HepG2 (cell line): ENCODE data around the gene P3H3. TPM values are rescaled to one million over a fixed set of nuclear protein-coding genes. Genes with fewer than 3 reads are reported as not detected.

ENCODE experiments used
- ARNT2 ChIP-seq: sonication (generic); formaldehyde crosslinking; IDR thresholded peaks from 2 replicates; pipeline ENCODE4 v1.8.0; 2022; ENCODE audit warnings: mild to moderate bottlenecking, low read depth, missing genetic modification reagents, moderate library complexity
- ATRX ChIP-seq: sonication (generic); formaldehyde crosslinking; IDR thresholded peaks from 2 replicates; pipeline ENCODE4 v1.4.0; 2020; ENCODE audit warnings: missing genetic modification reagents, borderline replicate concordance
- BORCS8-MEF2B ChIP-seq: sonication (generic); formaldehyde crosslinking; IDR thresholded peaks from 2 replicates; pipeline ENCODE4 v1.8.0; 2022; ENCODE audit warnings: mild to moderate bottlenecking, missing genetic modification reagents
- CBX1 ChIP-seq: IDR thresholded peaks from one replicate; pipeline ENCODE4 v1.6.1; 2016; ENCODE audit warnings: antibody characterized with exemption, low read depth
- CENPT ChIP-seq: sonication (generic); formaldehyde crosslinking; IDR thresholded peaks from 2 replicates; pipeline ENCODE4 v1.8.0; 2022; ENCODE audit warnings: low read depth, mild to moderate bottlenecking, moderate library complexity, missing genetic modification reagents
- CHCHD3 ChIP-seq: sonication (generic); formaldehyde crosslinking; IDR thresholded peaks from 2 replicates; pipeline ENCODE4 v1.8.0; 2022; ENCODE audit warnings: mild to moderate bottlenecking, missing genetic modification reagents, moderate library complexity
- GTF2F1 ChIP-seq: fragments of 150-350 bp; IDR thresholded peaks from 2 replicates; pipeline ENCODE4 v1.6.1; 2014; ENCODE audit warnings: low read length
- HCFC1 ChIP-seq: fragments of 150-350 bp; IDR thresholded peaks from 2 replicates; pipeline ENCODE4 v1.6.1; 2014; ENCODE audit warnings: low read depth, low read length
- HNF4G ChIP-seq, 2 experiments: sonication (generic) in 1 of 2; formaldehyde crosslinking in 1 of 2; IDR thresholded peaks; 2 replicates each; pipeline versions ENCODE4 v1.4.0 to v1.6.1; 2011 to 2020; ENCODE audit warnings: borderline replicate concordance in 2 of 2, low read depth in 2 of 2, mild to moderate bottlenecking in 2 of 2, low read length in 1 of 2, missing genetic modification reagents in 1 of 2, moderate library complexity in 1 of 2
- HOXA5 ChIP-seq: sonication (generic); formaldehyde crosslinking; IDR thresholded peaks from 2 replicates; pipeline ENCODE4 v1.4.0; 2020; ENCODE audit warnings: missing genetic modification reagents
- JUND ChIP-seq: sonication (generic); formaldehyde crosslinking; IDR thresholded peaks from 2 replicates; pipeline ENCODE4 v1.8.0; 2022; ENCODE audit warnings: mild to moderate bottlenecking, missing genetic modification reagents
- KLF6 ChIP-seq: IDR thresholded peaks from 2 replicates; pipeline ENCODE4 v1.8.0; 2016; ENCODE audit warnings: missing biosample characterization, missing genetic modification reagents
- KMT2B ChIP-seq: IDR thresholded peaks from 2 replicates; pipeline ENCODE4 v1.6.1; 2016; ENCODE audit warnings: missing genetic modification reagents, missing compliant biosample characterization
- NPAS2 ChIP-seq: sonication (generic); formaldehyde crosslinking; IDR thresholded peaks from 2 replicates; pipeline ENCODE4 v1.8.0; 2022; ENCODE audit warnings: mild to moderate bottlenecking, missing genetic modification reagents, borderline replicate concordance
- NR2F2 ChIP-seq: IDR thresholded peaks from 2 replicates; pipeline ENCODE4 v1.6.1; 2012; ENCODE audit warnings: low read depth, inconsistent platforms, borderline replicate concordance
- PHF20 ChIP-seq: sonication (generic); formaldehyde crosslinking; IDR thresholded peaks from 2 replicates; pipeline ENCODE4 v1.5.0; 2020; ENCODE audit warnings: mild to moderate bottlenecking, missing genetic modification reagents
- ZBTB7B ChIP-seq: sonication (generic); formaldehyde crosslinking; IDR thresholded peaks from 2 replicates; pipeline ENCODE4 v1.4.0; 2020; ENCODE audit warnings: missing genetic modification reagents
- ZNF207 ChIP-seq: fragments of 450-650 bp; IDR thresholded peaks from 2 replicates; pipeline ENCODE4 v1.6.1; 2016; ENCODE audit warnings: antibody characterized with exemption, borderline replicate concordance
- ZNF264 ChIP-seq: sonication (generic); formaldehyde crosslinking; IDR thresholded peaks from 2 replicates; pipeline ENCODE4 v1.4.0; 2020; ENCODE audit warnings: missing genetic modification reagents
- ZNF335 ChIP-seq: sonication (generic); formaldehyde crosslinking; IDR thresholded peaks from 2 replicates; pipeline ENCODE4 v1.4.0; 2020; ENCODE audit warnings: missing genetic modification reagents
- ZNF558 ChIP-seq: sonication (generic); formaldehyde crosslinking; IDR thresholded peaks from 2 replicates; pipeline ENCODE4 v1.9.0; 2022; ENCODE audit warnings: mild to moderate bottlenecking, missing genetic modification reagents, borderline replicate concordance
- ZNF598 ChIP-seq: sonication (generic); formaldehyde crosslinking; IDR thresholded peaks from 2 replicates; pipeline ENCODE4 v1.5.1; 2020; ENCODE audit warnings: mild to moderate bottlenecking, missing genetic modification reagents, borderline replicate concordance
- ZNF724P ChIP-seq: sonication (generic); formaldehyde crosslinking; IDR thresholded peaks from 2 replicates; pipeline ENCODE4 v1.8.0; 2022; ENCODE audit warnings: missing genetic modification reagents, borderline replicate concordance
- ZNF747 ChIP-seq: sonication (generic); formaldehyde crosslinking; IDR thresholded peaks from 2 replicates; pipeline ENCODE4 v1.8.1; 2023; ENCODE audit warnings: missing genetic modification reagents, mild to moderate bottlenecking, borderline replicate concordance
- ZNF839 ChIP-seq: sonication (generic); formaldehyde crosslinking; IDR thresholded peaks from 2 replicates; pipeline ENCODE4 v1.4.0; 2020; ENCODE audit warnings: missing genetic modification reagents, mild to moderate bottlenecking, borderline replicate concordance
- polyA plus RNA-seq, 8 experiments: library from polyadenylated mRNA; depleted of rRNA in 3 of 8; stranded (reverse) in 7 of 8; unstranded in 1 of 8; fragments of >200 nt; fragmentation: Illumina TruSeq in 4 of 8; extraction: Trizol in 4 of 8; gene quantifications; 2 replicates each; pipeline versions ENCODE4 v1.2.1 to v1.2.3, GENCODE V29; 2011 to 2016; ENCODE audit warnings: low read depth in 4 of 8, missing spikeins in 1 of 8, mixed read lengths in 1 of 8; ENCODE audit not compliant: insufficient read depth in 1 of 8
- total RNA-seq, 5 experiments: library from RNA; depleted of rRNA; stranded (reverse); fragments of >200 nt; fragmentation: Illumina TruSeq; extraction: Trizol; gene quantifications; 2 replicates each; pipeline ENCODE4 v1.2.3, GENCODE V29; 2016; ENCODE audit warnings: low read depth in 1 of 5
- TF ChIP-seq, protein P1 (sequence below): sonication (generic); formaldehyde crosslinking; conservative IDR thresholded peaks from 2 replicates; pipeline ENCODE4 v1.5.0; 2020; ENCODE audit warnings: missing genetic modification reagents
- TF ChIP-seq, protein P2 (sequence below): fragments of 450-650 bp; IDR thresholded peaks from 2 replicates; pipeline ENCODE4 v1.6.1; 2017
- TF ChIP-seq, protein P3 (sequence below): sonication (generic); formaldehyde crosslinking; IDR thresholded peaks from 2 replicates; pipeline ENCODE4 v1.5.0; 2020; ENCODE audit warnings: missing genetic modification reagents

The P3H3 gene
- total and polyA plus RNA-seq, 2 of the 13 experiments (the other 11 are each of a cell fraction or from before 2014, with no cell fraction given) = 20.1 to 20.5 TPM

DNA sequence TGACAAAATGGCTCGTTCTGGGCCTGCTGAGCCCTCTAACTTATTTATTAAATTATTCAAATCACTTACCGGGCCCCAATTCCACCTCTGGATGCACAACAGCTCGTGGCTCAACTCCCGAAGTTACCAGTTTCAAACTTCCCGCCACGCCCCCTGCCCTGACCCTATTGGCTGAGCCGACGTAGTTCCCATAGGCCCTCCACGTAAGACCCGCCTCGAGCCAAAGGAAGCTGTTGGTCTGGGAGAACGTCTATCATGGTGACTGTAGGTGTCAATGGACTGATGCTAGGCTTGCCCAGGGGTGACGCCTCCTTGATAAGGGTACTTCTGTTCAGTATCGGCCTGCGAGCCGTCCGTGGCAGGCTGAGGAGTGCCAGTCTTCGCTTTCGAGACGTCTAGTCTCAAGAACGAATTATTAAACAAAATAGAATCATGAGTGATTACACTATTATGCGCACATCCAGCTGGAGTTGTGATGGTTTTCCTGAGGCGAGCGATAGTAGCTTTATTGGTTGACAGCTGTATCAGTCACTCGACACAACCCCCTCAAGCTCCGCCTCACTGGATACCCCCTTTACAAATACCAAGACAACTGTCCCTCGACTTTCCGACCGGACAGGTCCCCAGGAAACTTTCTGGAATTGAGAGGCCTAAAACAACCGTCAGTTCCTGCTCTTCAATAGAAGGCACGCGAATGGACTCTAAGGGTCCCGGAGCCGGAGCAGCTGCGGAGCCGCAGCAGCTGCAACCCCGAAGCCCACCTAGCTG lies 23.1 kb downstream of the P3H3 start, which contains the start of gene CDCA3 (continued):
- TF ChIP-seq CENPT (CRISPR knock-in tag) (0 out of 2 replicates have a peak, but pooled peaks have one; percentile 14), KMT2B (CRISPR knock-in tag) (no peak), PHF20 (CRISPR knock-in tag) (no peak), CHCHD3 (CRISPR knock-in tag) (0 out of 2 replicates have a peak, but pooled peaks have one; percentile 42), NPAS2 (no peak), ZNF598 (CRISPR knock-in tag) (0 out of 2 replicates have a peak, but pooled peaks have one; percentile 10), ZNF839 (no peak), ZBTB7B (peak; percentile 93), ZNF724P (CRISPR knock-in tag) (peak; percentile 78), HOXA5 (CRISPR knock-in tag) (0 out of 2 replicates have a peak, but pooled peaks have one; percentile 20), GTF2F1 (no peak), ARNT2 (CRISPR knock-in tag) (no peak), ATRX (no peak), HNF4G (IDR thresholded peaks at IDR 0.05; ENCODE audit: borderline replicate concordance, low read depth, low read length) (0 out of 2 replicates have a peak, but pooled peaks have one; percentile 9), HNF4G (CRISPR knock-in tag; IDR thresholded peaks at IDR 0.05; ENCODE audit: borderline replicate concordance, low read depth) (no peak), ZNF264 (0 out of 2 replicates have a peak, but pooled peaks have one; percentile 35), JUND (CRISPR knock-in tag) (no peak), NR2F2 (no peak), ZNF558 (CRISPR knock-in tag) (no peak), HCFC1 (no peak), ZNF335 (CRISPR knock-in tag) (no peak), KLF6 (no peak), CBX1 (peak; percentile 10), ZNF747 (no peak), ZNF207 (no peak), BORCS8-MEF2B (peak; percentile 86)
- TF ChIP-seq, protein P1, sequence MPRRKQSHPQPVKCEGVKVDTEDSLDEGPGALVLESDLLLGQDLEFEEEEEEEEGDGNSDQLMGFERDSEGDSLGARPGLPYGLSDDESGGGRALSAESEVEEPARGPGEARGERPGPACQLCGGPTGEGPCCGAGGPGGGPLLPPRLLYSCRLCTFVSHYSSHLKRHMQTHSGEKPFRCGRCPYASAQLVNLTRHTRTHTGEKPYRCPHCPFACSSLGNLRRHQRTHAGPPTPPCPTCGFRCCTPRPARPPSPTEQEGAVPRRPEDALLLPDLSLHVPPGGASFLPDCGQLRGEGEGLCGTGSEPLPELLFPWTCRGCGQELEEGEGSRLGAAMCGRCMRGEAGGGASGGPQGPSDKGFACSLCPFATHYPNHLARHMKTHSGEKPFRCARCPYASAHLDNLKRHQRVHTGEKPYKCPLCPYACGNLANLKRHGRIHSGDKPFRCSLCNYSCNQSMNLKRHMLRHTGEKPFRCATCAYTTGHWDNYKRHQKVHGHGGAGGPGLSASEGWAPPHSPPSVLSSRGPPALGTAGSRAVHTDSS (CRISPR knock-in tag) = no peak
- TF ChIP-seq, protein P2, sequence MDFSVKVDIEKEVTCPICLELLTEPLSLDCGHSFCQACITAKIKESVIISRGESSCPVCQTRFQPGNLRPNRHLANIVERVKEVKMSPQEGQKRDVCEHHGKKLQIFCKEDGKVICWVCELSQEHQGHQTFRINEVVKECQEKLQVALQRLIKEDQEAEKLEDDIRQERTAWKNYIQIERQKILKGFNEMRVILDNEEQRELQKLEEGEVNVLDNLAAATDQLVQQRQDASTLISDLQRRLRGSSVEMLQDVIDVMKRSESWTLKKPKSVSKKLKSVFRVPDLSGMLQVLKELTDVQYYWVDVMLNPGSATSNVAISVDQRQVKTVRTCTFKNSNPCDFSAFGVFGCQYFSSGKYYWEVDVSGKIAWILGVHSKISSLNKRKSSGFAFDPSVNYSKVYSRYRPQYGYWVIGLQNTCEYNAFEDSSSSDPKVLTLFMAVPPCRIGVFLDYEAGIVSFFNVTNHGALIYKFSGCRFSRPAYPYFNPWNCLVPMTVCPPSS = no peak
- TF ChIP-seq, protein P3, sequence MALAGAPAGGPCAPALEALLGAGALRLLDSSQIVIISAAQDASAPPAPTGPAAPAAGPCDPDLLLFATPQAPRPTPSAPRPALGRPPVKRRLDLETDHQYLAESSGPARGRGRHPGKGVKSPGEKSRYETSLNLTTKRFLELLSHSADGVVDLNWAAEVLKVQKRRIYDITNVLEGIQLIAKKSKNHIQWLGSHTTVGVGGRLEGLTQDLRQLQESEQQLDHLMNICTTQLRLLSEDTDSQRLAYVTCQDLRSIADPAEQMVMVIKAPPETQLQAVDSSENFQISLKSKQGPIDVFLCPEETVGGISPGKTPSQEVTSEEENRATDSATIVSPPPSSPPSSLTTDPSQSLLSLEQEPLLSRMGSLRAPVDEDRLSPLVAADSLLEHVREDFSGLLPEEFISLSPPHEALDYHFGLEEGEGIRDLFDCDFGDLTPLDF (CRISPR knock-in tag) = peak; percentile 82
